Right atrium auricular region (tissue), 2 donors: ENCODE results near the gene BMP4. TPM values are rescaled to one million over a fixed set of nuclear protein-coding genes. Genes with fewer than 3 reads are reported as not detected.

Experiments
- DNase-seq: peaks from one replicate; pipeline ENCODE4 v3.0.0-alpha.2; 2019; ENCODE audit warnings: low spot score
- H3K27ac ChIP-seq, 2 donors: fragments of 200-600 bp; sonication (generic); 1 replicate in 1 of 2; 2 replicates in 1 of 2; pipeline ENCODE4 v1.5.1; 2016 to 2019
- H3K27me3 ChIP-seq, 2 donors: fragments of 200-600 bp; sonication (generic); one replicate each; pipeline versions ENCODE4 v1.5.1 to v1.6.0; 2017 to 2019
- H3K36me3 ChIP-seq: fragments of 200-600 bp; sonication (generic); one replicate; pipeline ENCODE4 v1.5.1; 2016
- H3K4me1 ChIP-seq, 2 donors: fragments of 200-600 bp; sonication (generic); one replicate each; pipeline versions ENCODE4 v1.5.1 to v1.6.0; 2017 to 2019
- H3K4me3 ChIP-seq, 2 donors: fragments of 200-600 bp; sonication (generic); 1 replicate in 1 of 2; 2 replicates in 1 of 2; pipeline ENCODE4 v1.5.1; 2017 to 2019; ENCODE audit warnings: mild to moderate bottlenecking in 1 of 2, moderate library complexity in 1 of 2
- H3K9me3 ChIP-seq, 2 donors: fragments of 200-600 bp; sonication (generic); one replicate each; pipeline ENCODE4 v1.5.1; 2019
- total RNA-seq, 2 donors: library from RNA; depleted of rRNA; stranded (reverse); fragments of >200 nt; gene quantifications; one replicate each; pipeline ENCODE4 v1.1.0, GENCODE V29; 2016
- TF ChIP-seq, protein P1 (sequence below), 2 donors: fragments of 200-600 bp; sonication (generic); IDR thresholded peaks; one replicate each; pipeline ENCODE4 v1.5.1; 2019; ENCODE audit warnings: antibody characterized with exemption in 2 of 2

Gene BMP4
- total RNA-seq, 2 donors from 2014 or later: 7.8 to 17.9 TPM

DNA sequence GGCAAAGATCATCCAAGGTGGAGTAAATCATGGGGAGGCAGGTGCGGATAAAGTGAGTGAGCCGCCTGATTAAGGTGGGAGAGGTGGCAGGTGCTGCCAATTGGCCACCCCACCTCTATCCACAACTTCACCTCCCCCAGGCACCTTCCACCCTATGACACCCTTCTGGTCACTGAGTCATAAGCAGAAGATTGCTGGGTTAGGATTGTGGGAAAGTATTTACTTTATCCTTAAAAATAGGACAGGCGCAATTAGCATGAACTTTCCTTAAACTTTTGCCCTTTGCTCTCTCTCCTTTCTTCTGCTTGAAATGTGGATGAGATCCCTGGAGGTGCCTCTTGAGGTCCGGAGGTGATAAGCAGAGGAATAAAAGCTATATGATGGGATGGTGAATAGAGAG, 14.9 kb upstream of the BMP4 start:
- H3K9me3 ChIP-seq: no peaks in the 10 kb centered on the region
- TF ChIP-seq, protein P1, sequence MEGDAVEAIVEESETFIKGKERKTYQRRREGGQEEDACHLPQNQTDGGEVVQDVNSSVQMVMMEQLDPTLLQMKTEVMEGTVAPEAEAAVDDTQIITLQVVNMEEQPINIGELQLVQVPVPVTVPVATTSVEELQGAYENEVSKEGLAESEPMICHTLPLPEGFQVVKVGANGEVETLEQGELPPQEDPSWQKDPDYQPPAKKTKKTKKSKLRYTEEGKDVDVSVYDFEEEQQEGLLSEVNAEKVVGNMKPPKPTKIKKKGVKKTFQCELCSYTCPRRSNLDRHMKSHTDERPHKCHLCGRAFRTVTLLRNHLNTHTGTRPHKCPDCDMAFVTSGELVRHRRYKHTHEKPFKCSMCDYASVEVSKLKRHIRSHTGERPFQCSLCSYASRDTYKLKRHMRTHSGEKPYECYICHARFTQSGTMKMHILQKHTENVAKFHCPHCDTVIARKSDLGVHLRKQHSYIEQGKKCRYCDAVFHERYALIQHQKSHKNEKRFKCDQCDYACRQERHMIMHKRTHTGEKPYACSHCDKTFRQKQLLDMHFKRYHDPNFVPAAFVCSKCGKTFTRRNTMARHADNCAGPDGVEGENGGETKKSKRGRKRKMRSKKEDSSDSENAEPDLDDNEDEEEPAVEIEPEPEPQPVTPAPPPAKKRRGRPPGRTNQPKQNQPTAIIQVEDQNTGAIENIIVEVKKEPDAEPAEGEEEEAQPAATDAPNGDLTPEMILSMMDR (IDR thresholded peaks at IDR 0.05): no peak

DNA sequence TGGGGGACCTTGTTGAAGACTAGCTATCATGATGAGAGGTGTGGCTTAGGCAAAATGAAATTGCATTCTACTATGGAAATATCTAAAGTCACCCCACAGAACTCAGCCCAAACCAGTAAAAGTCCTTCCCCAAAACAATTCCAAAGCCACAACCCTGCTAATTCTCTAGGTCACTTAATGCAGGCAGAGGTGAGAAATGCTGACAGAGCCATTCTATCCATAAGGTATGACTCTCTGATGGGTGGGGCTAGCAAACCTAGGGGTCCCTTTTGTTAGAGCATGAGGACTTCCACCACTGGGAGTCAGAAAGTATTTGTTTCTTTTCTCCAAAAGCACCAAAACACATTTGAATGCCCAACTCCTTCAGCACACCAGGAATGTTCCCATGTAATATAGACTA, 12.7 kb upstream of the BMP4 start:
- DNase-seq: no peak
- H3K4me3 ChIP-seq: no peak overlapping the region
- H3K4me1 ChIP-seq: no peaks in the 10 kb centered on the region
- TF ChIP-seq, protein P1 (IDR thresholded peaks at IDR 0.05): no peak
- no peaks in the 10 kb centered on the region for H3K27me3 ChIP-seq
- no peak overlapping the region for H3K27ac ChIP-seq
- no peaks in the 10 kb centered on the region for H3K36me3 ChIP-seq
- H3K9me3 ChIP-seq: no peaks in the 10 kb centered on the region

More for the DNA sequence above, 14.9 kb upstream of the BMP4 start:
- no peaks in the 10 kb centered on the region for H3K4me1 ChIP-seq
- no peak overlapping the region for H3K4me3 ChIP-seq
- H3K36me3 ChIP-seq: no peaks in the 10 kb centered on the region
- no peaks in the 10 kb centered on the region for H3K27me3 ChIP-seq
- no peak for DNase-seq
- H3K27ac ChIP-seq: no peak overlapping the region

DNA sequence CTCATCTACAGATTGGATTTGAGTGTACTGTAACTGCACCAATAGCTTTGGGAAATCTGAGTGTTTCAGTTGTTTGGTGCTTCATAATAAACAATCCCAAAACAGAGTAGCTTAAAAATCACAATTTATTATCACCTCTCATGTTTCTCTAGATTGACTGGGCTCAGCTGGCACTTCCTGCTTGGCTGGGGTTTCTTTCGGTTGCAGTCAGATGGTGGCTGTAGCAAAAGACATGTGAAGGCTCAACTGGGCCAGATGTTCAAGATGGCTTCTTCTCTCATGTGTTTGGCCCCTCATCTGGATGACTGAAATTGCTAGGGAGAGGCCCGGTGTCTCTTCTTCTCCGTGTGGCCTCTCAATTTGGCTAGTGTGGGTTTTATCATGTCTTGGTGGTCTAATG, 12.1 kb upstream of the BMP4 start:
- TF ChIP-seq, protein P1 (IDR thresholded peaks at IDR 0.05): no peak
- no peaks in the 10 kb centered on the region for H3K9me3 ChIP-seq
- no peaks in the 10 kb centered on the region for H3K27me3 ChIP-seq
- no peak for DNase-seq
- no peak overlapping the region for H3K4me3 ChIP-seq
- H3K27ac ChIP-seq: no peak overlapping the region
- H3K4me1 ChIP-seq: peaks cover 0 to 5% of the 10 kb centered on the region in 2 donors
- no peaks in the 10 kb centered on the region for H3K36me3 ChIP-seq

DNA sequence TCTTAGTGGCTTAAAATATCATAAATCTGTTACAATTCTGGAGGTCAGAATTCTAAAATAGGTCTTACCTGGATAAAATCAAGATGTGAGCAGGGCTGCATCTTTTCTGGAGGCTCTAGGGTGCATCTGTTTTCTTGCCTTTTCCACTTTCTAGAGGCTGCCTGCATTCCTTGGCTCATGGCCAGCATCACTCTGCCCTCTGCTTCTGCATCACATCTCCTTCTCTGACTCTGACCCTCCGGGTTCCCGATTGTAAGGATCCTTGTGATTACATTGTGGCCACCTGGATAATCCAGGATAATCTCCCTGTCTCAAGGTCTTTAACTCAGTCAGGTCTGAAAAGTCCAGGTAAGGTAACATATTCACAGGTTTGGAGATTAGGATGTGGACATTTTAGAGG, 11.0 kb upstream of the BMP4 start:
- no peaks in the 10 kb centered on the region for H3K9me3 ChIP-seq
- TF ChIP-seq, protein P1 (IDR thresholded peaks at IDR 0.05): no peak
- H3K4me3 ChIP-seq: no peak overlapping the region
- no peak overlapping the region for H3K27ac ChIP-seq
- no peaks in the 10 kb centered on the region for H3K36me3 ChIP-seq
- DNase-seq: no peak
- H3K4me1 ChIP-seq: peaks cover 0 to 15% of the 10 kb centered on the region in 2 donors
- no peaks in the 10 kb centered on the region for H3K27me3 ChIP-seq

DNA sequence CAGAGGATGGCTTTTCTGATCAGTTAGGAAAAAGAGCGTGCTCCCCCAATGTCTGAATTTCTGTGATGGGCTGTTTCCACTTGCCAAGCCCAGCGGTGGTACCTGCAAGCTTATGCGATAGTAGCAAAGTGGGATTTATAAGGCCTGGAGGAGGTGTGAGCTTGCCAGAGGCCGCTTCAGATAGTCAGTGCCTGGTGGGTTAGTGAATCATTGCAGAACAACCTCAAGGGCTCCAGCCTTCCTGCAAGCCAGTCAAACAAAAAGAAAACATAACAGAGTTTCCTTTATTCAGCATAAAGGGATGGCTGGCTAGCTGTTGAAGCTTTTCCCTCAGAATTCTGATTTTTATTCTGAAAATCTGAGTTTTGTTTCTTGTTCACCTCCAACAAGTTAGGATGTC, 7.6 kb upstream of the BMP4 start:
- Histone ChIP-seq H3K4me3 (no peak overlapping the region), H3K27ac (no peak overlapping the region), H3K27me3 (no peaks in the 10 kb centered on the region), H3K36me3 (no peaks in the 10 kb centered on the region), H3K4me1 (peaks cover 0 to 15% of the 10 kb centered on the region in 2 donors), H3K9me3 (no peaks in the 10 kb centered on the region)
- DNase-seq: no peak
- TF ChIP-seq, protein P1 (IDR thresholded peaks at IDR 0.05): no peak
